B cell (primary cell): Measurements from ENCODE around the gene IRF9. TPM values are rescaled to one million over a fixed set of nuclear protein-coding genes. Genes with fewer than 3 reads are reported as not detected.

Experiments used
- ATAC-seq: fragments of 200-7000 bp; cut with Tn5 transposase; one replicate; pipeline ENCODE4 v1.10.0; 2021; ENCODE audit warnings: low read depth, mild to moderate bottlenecking, moderate number of reproducible peaks, moderate library complexity
- CTCF ChIA-PET: fragments of 350-600 bp; sonication (Branson Sonifier 250); formaldehyde crosslinking; loops from one replicate; lab custom pipeline; 2021; ENCODE audit warnings: antibody characterized with exemption, inconsistent platforms; lab: Charles Lee
- POLR2A ChIA-PET: fragments of 350-600 bp; sonication (Branson Sonifier 250); formaldehyde crosslinking; loops from one replicate; lab custom pipeline; 2021; ENCODE audit warnings: antibody characterized with exemption; lab: Charles Lee
- DNase-seq: peaks from one replicate; pipeline ENCODE4 v3.0.0; 2013
- H2AFZ ChIP-seq: 2 replicates; pipeline ENCODE4 v1.6.1; 2012; ENCODE audit warnings: mild to moderate bottlenecking, low read depth, low read length; ENCODE audit not compliant: insufficient read depth, poor library complexity, severe bottlenecking
- H3K27ac ChIP-seq, 2 donors: 1 replicate in 1 of 2; 2 replicates in 1 of 2; pipeline ENCODE4 v1.5.1; 2012 to 2013; ENCODE audit warnings: low read length in 2 of 2, mild to moderate bottlenecking in 2 of 2, moderate library complexity in 1 of 2
- H3K27me3 ChIP-seq, 4 experiments: fragments of 200-600 bp in 1 of 4; sonication (generic) in 1 of 4; replicated peaks in 1 of 4; 1 replicate in 2 of 4; 2 replicates in 2 of 4; pipeline versions ENCODE4 v1.6.1 to v1.7.0; 2013 to 2016; ENCODE audit warnings: low read length in 3 of 4, mild to moderate bottlenecking in 2 of 4, mixed read lengths in 1 of 4, moderate library complexity in 1 of 4; ENCODE audit not compliant: insufficient read depth in 4 of 4, control insufficient read depth in 3 of 4; ENCODE audit errors: control extremely low read depth in 1 of 4
- H3K36me3 ChIP-seq, 2 experiments: replicated peaks in 1 of 2; 1 replicate in 1 of 2; 2 replicates in 1 of 2; pipeline versions ENCODE4 v1.6.1 to v1.7.1; 2013; ENCODE audit warnings: low read length in 1 of 2; ENCODE audit not compliant: insufficient read depth in 2 of 2, control insufficient read depth in 1 of 2; ENCODE audit errors: control extremely low read depth in 1 of 2, extremely low read depth in 1 of 2
- H3K4me1 ChIP-seq, 2 donors: fragments of 200-600 bp in 1 of 2; sonication (generic) in 1 of 2; 1 replicate in 1 of 2; 2 replicates in 1 of 2; pipeline versions ENCODE4 v1.5.1 to v1.6.1; 2013 to 2017; ENCODE audit warnings: low read length in 2 of 2; ENCODE audit not compliant: control insufficient read depth in 2 of 2, insufficient read depth in 2 of 2
- H3K4me2 ChIP-seq: replicated peaks from 2 replicates; pipeline ENCODE3; 2012; ENCODE audit warnings: mild to moderate bottlenecking, low read depth, low read length; ENCODE audit not compliant: poor library complexity, severe bottlenecking
- H3K4me3 ChIP-seq, 5 experiments: fragments of 200-600 bp in 1 of 5; sonication (generic) in 1 of 5; 1 replicate in 3 of 5; 2 replicates in 2 of 5; pipeline versions ENCODE4 v1.5.1 to v1.7.0; 2011 to 2016; ENCODE audit warnings: low read length in 4 of 5, mild to moderate bottlenecking in 4 of 5, low read depth in 2 of 5, control low read depth in 1 of 5, moderate library complexity in 1 of 5; ENCODE audit not compliant: insufficient read depth in 1 of 5; ENCODE audit errors: control extremely low read depth in 1 of 5, extremely low read depth in 1 of 5
- H3K79me2 ChIP-seq: fragments of 200-600 bp; sonication (generic); one replicate; pipeline ENCODE4 v1.6.0; 2016; ENCODE audit warnings: low read length; ENCODE audit not compliant: control insufficient read depth, insufficient read depth
- H3K9ac ChIP-seq: fragments of 200-600 bp; sonication (generic); 2 replicates; pipeline ENCODE4 v1.6.1; 2017; ENCODE audit warnings: mild to moderate bottlenecking, low read length, moderate library complexity
- H3K9me3 ChIP-seq, 3 donors: one replicate each; pipeline versions ENCODE4 v1.6.1 to v1.7.1; 2013; ENCODE audit warnings: low read length in 2 of 3; ENCODE audit not compliant: control insufficient read depth in 2 of 3, insufficient read depth in 1 of 3; ENCODE audit errors: control extremely low read depth in 1 of 3
- H4K20me1 ChIP-seq: 2 replicates; pipeline ENCODE4 v1.6.0; 2012; ENCODE audit warnings: mild to moderate bottlenecking, low read length; ENCODE audit not compliant: insufficient read depth, control insufficient read depth, poor library complexity, severe bottlenecking
- H3K27ac Mint-ChIP-seq: one replicate; pipeline ENCODE4 v1.8.0; 2021; ENCODE audit warnings: mixed read lengths
- H3K27me3 Mint-ChIP-seq: one replicate; pipeline ENCODE4 v1.8.0; 2021; ENCODE audit warnings: mixed read lengths
- H3K4me1 Mint-ChIP-seq: one replicate; pipeline ENCODE4 v1.8.0; 2021; ENCODE audit warnings: mixed read lengths
- H3K4me3 Mint-ChIP-seq: one replicate; pipeline ENCODE4 v1.8.0; 2021; ENCODE audit warnings: mixed read lengths
- H3K9me3 Mint-ChIP-seq: one replicate; pipeline ENCODE4 v1.8.0; 2022; ENCODE audit warnings: mixed read lengths; ENCODE audit not compliant: insufficient read depth
- EZH2 ChIP-seq: IDR thresholded peaks from 2 replicates; pipeline ENCODE4 v1.6.1; 2012; ENCODE audit warnings: borderline replicate concordance, low read depth, mild to moderate bottlenecking, moderate library complexity, low read length; ENCODE audit not compliant: insufficient read depth, poor library complexity, severe bottlenecking
- WGBS: methylation state at CpG from one replicate; pipeline ENCODE4 v1.1.5; 2013; ENCODE audit warnings: missing lambda C conversion rate; ENCODE audit not compliant: insufficient coverage; 5-methylcytosine and 5-hydroxymethylcytosine counted together
- intact Hi-C: fragments of 100-400 bp; cut with micrococcal nuclease; formaldehyde crosslinking; loops from one replicate; pipeline ENCODE4 v1.10.0; 2022
- polyA plus RNA-seq: library from polyadenylated mRNA; depleted of rRNA; stranded (reverse); fragments of >200 nt; gene quantifications from 2 replicates; pipeline ENCODE4 v1.2.3, GENCODE V29; 2012
- total RNA-seq, 2 donors: library from RNA; stranded (reverse); fragments of 120-200 nt in 1 of 2; gene quantifications; 1 replicate in 1 of 2; 2 replicates in 1 of 2; pipeline versions ENCODE4 v1.2.3 to v1.2.4, GENCODE V29; 2013 to 2022
- TF ChIP-seq, protein P1 (sequence below): fragments of 200-600 bp; IDR thresholded peaks from one replicate; pipeline ENCODE4 v1.8.0; 2022; ENCODE audit warnings: antibody characterized with exemption, mild to moderate bottlenecking

The IRF9 gene
- total and polyA plus RNA-seq, 2 donors (not counting 1 experiment from before 2014, with no cell fraction given) = 191 to 269 TPM

DNA sequence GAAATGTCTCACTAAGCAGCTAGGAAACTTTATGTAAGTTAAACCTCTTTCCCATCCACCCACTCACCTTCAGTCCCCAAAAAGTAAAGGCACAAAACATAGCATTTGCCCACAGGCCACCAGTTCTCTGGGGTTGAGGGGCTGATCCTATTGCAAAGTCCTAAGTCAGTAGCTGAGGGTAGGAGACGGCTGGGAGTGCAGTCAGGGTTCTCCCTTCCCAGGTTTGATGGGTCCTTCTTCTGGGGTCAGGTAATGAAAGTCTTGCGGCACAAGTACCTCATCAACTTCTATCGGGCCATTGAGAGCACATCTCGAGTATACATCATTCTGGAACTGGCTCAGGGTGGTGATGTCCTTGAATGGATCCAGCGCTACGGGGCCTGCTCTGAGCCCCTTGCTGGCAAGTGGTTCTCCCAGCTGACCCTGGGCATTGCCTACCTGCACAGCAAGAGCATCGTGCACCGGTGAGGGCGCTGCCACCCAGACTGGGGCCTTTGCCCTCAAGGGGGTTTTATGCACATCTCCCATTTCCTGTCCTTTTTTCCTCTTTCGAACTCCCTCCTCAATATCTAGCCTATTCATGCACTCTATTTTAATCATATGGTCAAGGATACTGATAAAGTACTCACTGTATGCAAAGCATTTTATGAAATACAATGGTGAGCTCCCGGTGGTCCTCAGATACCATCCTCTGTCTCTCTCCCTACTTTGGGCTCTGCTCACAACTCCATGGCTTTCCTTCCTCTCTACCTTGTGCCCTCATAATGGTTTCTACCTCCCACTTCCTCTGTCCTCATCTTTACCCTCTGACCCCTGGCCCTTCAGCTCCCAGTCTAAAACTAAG is 45.4 kb downstream of the IRF9 start:
- no peak overlapping the region for H3K4me2 ChIP-seq
- peaks cover 23% of the 10 kb centered on the region for H3K4me1 Mint-ChIP-seq
- H3K9ac ChIP-seq = no peak overlapping the region
- ATAC-seq = no peak
- H3K9me3 ChIP-seq = no peaks in the 10 kb centered on the region
- peak overlapping the region; percentile 82 for H3K27ac Mint-ChIP-seq
- ChIA-PET POLR2A (interaction anchor here (1.3 to 1.4 kb wide), 2 partner anchors 10 to 11 kb away, joined by 3 read pairs; partner anchors contain the start of gene TM9SF1), CTCF (interaction anchor here (0.6 to 2.5 kb wide), 4 partner anchors 11 to 116 kb away, joined by 3 to 9 read pairs (median 4); partner anchors contain the start of genes TINF2 and TM9SF1)
- no peaks in the 10 kb centered on the region for H3K9me3 Mint-ChIP-seq
- no peaks in the 10 kb centered on the region for H3K27me3 ChIP-seq
- TF ChIP-seq EZH2 = no peak
- TF ChIP-seq, protein P1, sequence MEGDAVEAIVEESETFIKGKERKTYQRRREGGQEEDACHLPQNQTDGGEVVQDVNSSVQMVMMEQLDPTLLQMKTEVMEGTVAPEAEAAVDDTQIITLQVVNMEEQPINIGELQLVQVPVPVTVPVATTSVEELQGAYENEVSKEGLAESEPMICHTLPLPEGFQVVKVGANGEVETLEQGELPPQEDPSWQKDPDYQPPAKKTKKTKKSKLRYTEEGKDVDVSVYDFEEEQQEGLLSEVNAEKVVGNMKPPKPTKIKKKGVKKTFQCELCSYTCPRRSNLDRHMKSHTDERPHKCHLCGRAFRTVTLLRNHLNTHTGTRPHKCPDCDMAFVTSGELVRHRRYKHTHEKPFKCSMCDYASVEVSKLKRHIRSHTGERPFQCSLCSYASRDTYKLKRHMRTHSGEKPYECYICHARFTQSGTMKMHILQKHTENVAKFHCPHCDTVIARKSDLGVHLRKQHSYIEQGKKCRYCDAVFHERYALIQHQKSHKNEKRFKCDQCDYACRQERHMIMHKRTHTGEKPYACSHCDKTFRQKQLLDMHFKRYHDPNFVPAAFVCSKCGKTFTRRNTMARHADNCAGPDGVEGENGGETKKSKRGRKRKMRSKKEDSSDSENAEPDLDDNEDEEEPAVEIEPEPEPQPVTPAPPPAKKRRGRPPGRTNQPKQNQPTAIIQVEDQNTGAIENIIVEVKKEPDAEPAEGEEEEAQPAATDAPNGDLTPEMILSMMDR = no peak
- H3K4me1 ChIP-seq = peaks cover 13 to 14% of the 10 kb centered on the region in 2 donors
- peaks cover 74% of the 10 kb centered on the region for H3K79me2 ChIP-seq
- peaks cover 16% of the 10 kb centered on the region for H4K20me1 ChIP-seq
- no peak overlapping the region for H3K4me3 ChIP-seq
- H3K4me3 Mint-ChIP-seq = peak overlapping the region; percentile 2
- peaks cover 4 to 68% of the 10 kb centered on the region in 2 experiments for H3K36me3 ChIP-seq
- no peak overlapping the region for H2AFZ ChIP-seq
- H3K27me3 Mint-ChIP-seq = no peaks in the 10 kb centered on the region
- H3K27ac ChIP-seq = peak overlapping the region; percentile 20 to 48
- no peak for DNase-seq
- intact Hi-C loops = no loop called here
- 100% methylated on average over 9 of the region's 11 CpGs for WGBS
